Measurements from ENCODE around the gene SPATS2.

SPATS2 gene

GRCh38 chr12:49347311-49348193, 19.7 kb upstream of the SPATS2 start:
- H3K4me3 ChIP-seq (ENCODE audit: low read length), result peak overlapping the region; percentile 52
- no peak for TF ChIP-seq EZH2phosphoT487 (IDR thresholded peaks at IDR 0.05; ENCODE audit: borderline replicate concordance, low read length)
- peak; percentile 98 for TF ChIP-seq CTCF (IDR thresholded peaks at IDR 0.05; ENCODE audit: low read depth, low read length, poor library complexity, severe bottlenecking)
- H3F3A ChIP-seq (ENCODE audit: control insufficient read depth, insufficient read depth), result peaks cover 7% of the 10 kb centered on the region; the same call in 1 of the 2 replicates
- peaks cover 51% of the 10 kb centered on the region for H3K4me1 ChIP-seq (ENCODE audit: control insufficient read depth, low read length)
- no peaks in the 10 kb centered on the region for H3K9me2 ChIP-seq (replicated peaks; ENCODE audit: control insufficient read depth, low read length)
- H3K79me2 ChIP-seq (ENCODE audit: control insufficient read depth, low read length), result no peaks in the 10 kb centered on the region
- no peak overlapping the region for H3K27ac ChIP-seq (ENCODE audit: low read depth, low read length)
- peaks cover 56% of the 10 kb centered on the region for H3K27me3 ChIP-seq (ENCODE audit: control insufficient read depth, low read length)
- peak overlapping the region; percentile 62 for H3K4me2 ChIP-seq (ENCODE audit: low read length)
- no peaks in the 10 kb centered on the region for H3K36me3 ChIP-seq (ENCODE audit: control insufficient read depth, low read length)
- no peaks in the 10 kb centered on the region for H3K9me3 ChIP-seq (ENCODE audit: control insufficient read depth, insufficient read depth, low read length)
- H4K20me1 ChIP-seq (ENCODE audit: control insufficient read depth, insufficient read depth, low read depth, low read length), result 0 out of 2 replicates have a peak, but pooled peaks cover 2% of the 10 kb centered on the region

GRCh38 chr12:49348781-49349180, 18.5 kb upstream of the SPATS2 start:
- no peak for TF ChIP-seq CTCF (IDR thresholded peaks at IDR 0.05; ENCODE audit: low read depth, low read length, poor library complexity, severe bottlenecking)
- no peak for TF ChIP-seq EZH2phosphoT487 (IDR thresholded peaks at IDR 0.05; ENCODE audit: borderline replicate concordance, low read length)
- H3K79me2 ChIP-seq (ENCODE audit: control insufficient read depth, low read length), result no peaks in the 10 kb centered on the region
- H3K27ac ChIP-seq (ENCODE audit: low read depth, low read length), result no peak overlapping the region
- no peak overlapping the region for H3K4me2 ChIP-seq (ENCODE audit: low read length)
- peaks cover 7% of the 10 kb centered on the region; the same call in 1 of the 2 replicates for H3F3A ChIP-seq (ENCODE audit: control insufficient read depth, insufficient read depth)
- no peaks in the 10 kb centered on the region for H3K9me2 ChIP-seq (replicated peaks; ENCODE audit: control insufficient read depth, low read length)
- H4K20me1 ChIP-seq (ENCODE audit: control insufficient read depth, insufficient read depth, low read depth, low read length), result 0 out of 2 replicates have a peak, but pooled peaks cover 2% of the 10 kb centered on the region
- H3K9me3 ChIP-seq (ENCODE audit: control insufficient read depth, insufficient read depth, low read length), result no peaks in the 10 kb centered on the region
- no peak overlapping the region for H3K4me3 ChIP-seq (ENCODE audit: low read length)
- peaks cover 38% of the 10 kb centered on the region for H3K4me1 ChIP-seq (ENCODE audit: control insufficient read depth, low read length)
- peaks cover 50% of the 10 kb centered on the region for H3K27me3 ChIP-seq (ENCODE audit: control insufficient read depth, low read length)
- no peaks in the 10 kb centered on the region for H3K36me3 ChIP-seq (ENCODE audit: control insufficient read depth, low read length)

- peaks cover 34% of the 10 kb centered on the region for H3K4me1 ChIP-seq (ENCODE audit: control insufficient read depth, low read length)
- H3K27me3 ChIP-seq (ENCODE audit: control insufficient read depth, low read length), result peaks cover 48% of the 10 kb centered on the region
- TF ChIP-seq EZH2phosphoT487 (IDR thresholded peaks at IDR 0.05; ENCODE audit: borderline replicate concordance, low read length), result no peak
- TF ChIP-seq CTCF (IDR thresholded peaks at IDR 0.05; ENCODE audit: low read depth, low read length, poor library complexity, severe bottlenecking), result no peak
- 0 out of 2 replicates have a peak, but pooled peaks cover 2% of the 10 kb centered on the region for H4K20me1 ChIP-seq (ENCODE audit: control insufficient read depth, insufficient read depth, low read depth, low read length)
- H3K9me2 ChIP-seq (replicated peaks; ENCODE audit: control insufficient read depth, low read length), result no peaks in the 10 kb centered on the region
- no peak overlapping the region for H3K4me2 ChIP-seq (ENCODE audit: low read length)
- peaks cover 3% of the 10 kb centered on the region; the same call in 1 of the 2 replicates for H3F3A ChIP-seq (ENCODE audit: control insufficient read depth, insufficient read depth)
- H3K27ac ChIP-seq (ENCODE audit: low read depth, low read length), result no peak overlapping the region
- H3K9me3 ChIP-seq (ENCODE audit: control insufficient read depth, insufficient read depth, low read length), result no peaks in the 10 kb centered on the region
- H3K79me2 ChIP-seq (ENCODE audit: control insufficient read depth, low read length), result no peaks in the 10 kb centered on the region
- H3K36me3 ChIP-seq (ENCODE audit: control insufficient read depth, low read length), result no peaks in the 10 kb centered on the region
- H3K4me3 ChIP-seq (ENCODE audit: low read length), result no peak overlapping the region
Observed at GRCh38 chr12:49349266-49349665, 18.0 kb upstream of the SPATS2 start.
